ENCODE data around the gene RGL1.

DNA sequence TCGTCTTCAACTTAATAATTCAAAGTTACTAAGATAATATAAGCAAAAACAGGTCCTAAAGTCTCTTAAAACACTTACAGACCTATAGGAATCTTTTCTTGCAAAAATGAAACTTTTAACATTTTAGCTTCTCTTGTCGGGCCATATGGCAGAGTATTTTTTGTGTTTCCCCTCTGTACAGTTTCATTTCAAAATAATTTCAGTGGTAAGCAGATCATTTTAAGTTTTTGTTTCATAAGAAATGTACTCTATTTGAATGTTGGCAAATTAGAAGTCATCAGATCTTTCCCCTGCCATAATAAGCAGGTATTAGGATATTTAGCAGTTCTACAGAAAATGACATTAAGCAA lies 37.9 kb downstream of the RGL1 start:
- TF ChIP-seq PRPF4 (IDR thresholded peaks at IDR 0.05; ENCODE audit: insufficient read depth, low read depth, low read length, poor library complexity, severe bottlenecking) (no peak), TAF1 (IDR thresholded peaks at IDR 0.05; ENCODE audit: control insufficient read depth, extremely low read depth, insufficient read depth, low read length, severe bottlenecking) (no peak)

Data from K562 (cell line).